ENCODE measurements around the gene POU6F2.

DNA sequence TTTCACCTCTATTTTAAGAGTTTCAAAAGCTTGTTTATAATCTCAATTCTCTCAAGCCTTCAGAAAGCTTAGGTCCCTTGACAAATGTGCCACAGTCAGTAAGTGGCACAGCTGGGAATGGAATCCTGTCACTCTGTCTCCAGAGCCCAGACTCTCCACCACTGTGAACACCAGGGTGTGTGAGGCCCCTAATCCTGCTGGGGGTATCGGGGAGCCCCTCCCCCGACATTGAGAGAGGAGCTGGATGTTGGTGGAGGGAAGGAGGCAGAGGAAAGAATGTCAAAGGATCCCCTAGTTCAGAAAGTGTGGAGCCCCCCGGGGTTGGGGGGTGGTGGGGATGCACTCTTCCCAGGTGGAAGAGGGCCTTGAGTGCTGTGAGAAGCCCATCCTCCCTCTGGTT is 454.7 kb downstream of the POU6F2 start:
- TF ChIP-seq, protein P1, sequence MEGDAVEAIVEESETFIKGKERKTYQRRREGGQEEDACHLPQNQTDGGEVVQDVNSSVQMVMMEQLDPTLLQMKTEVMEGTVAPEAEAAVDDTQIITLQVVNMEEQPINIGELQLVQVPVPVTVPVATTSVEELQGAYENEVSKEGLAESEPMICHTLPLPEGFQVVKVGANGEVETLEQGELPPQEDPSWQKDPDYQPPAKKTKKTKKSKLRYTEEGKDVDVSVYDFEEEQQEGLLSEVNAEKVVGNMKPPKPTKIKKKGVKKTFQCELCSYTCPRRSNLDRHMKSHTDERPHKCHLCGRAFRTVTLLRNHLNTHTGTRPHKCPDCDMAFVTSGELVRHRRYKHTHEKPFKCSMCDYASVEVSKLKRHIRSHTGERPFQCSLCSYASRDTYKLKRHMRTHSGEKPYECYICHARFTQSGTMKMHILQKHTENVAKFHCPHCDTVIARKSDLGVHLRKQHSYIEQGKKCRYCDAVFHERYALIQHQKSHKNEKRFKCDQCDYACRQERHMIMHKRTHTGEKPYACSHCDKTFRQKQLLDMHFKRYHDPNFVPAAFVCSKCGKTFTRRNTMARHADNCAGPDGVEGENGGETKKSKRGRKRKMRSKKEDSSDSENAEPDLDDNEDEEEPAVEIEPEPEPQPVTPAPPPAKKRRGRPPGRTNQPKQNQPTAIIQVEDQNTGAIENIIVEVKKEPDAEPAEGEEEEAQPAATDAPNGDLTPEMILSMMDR (IDR thresholded peaks at IDR 0.05) = no peak
- no peak for TF ChIP-seq POLR2A (IDR thresholded peaks at IDR 0.05)
- TF ChIP-seq EP300 (IDR thresholded peaks at IDR 0.05; ENCODE audit: low read depth) = no peak

Data from transverse colon (tissue), 3 donors.